CD4-positive, alpha-beta memory T cell (primary cell): Measurements from ENCODE around the gene PROX2. TPM values are rescaled to one million over a fixed set of nuclear protein-coding genes. Genes with fewer than 3 reads are reported as not detected.

ENCODE experiments used
- CTCF ChIA-PET: fragments of 350-600 bp; sonication (Branson Sonifier 250); formaldehyde crosslinking; loops from one replicate; lab custom pipeline; 2021; ENCODE audit warnings: inconsistent platforms; ENCODE audit not compliant: partially characterized antibody; lab: Charles Lee
- POLR2A ChIA-PET: fragments of 350-600 bp; sonication (Branson Sonifier 250); formaldehyde crosslinking; loops from one replicate; lab custom pipeline; 2021; ENCODE audit not compliant: partially characterized antibody; lab: Charles Lee
- DNase-seq, 5 donors: peaks; one replicate each; pipeline versions ENCODE4 v3.0.0 to v3.0.0-alpha.2; 2020 to 2022; ENCODE audit warnings: mixed read lengths in 1 of 5
- H3K27ac ChIP-seq: one replicate; pipeline ENCODE4 v1.7.0; 2013; ENCODE audit warnings: low read depth, low read length
- H3K27me3 ChIP-seq: 2 replicates; pipeline ENCODE4 v1.7.0; 2013; ENCODE audit warnings: mild to moderate bottlenecking, low read length, moderate library complexity; ENCODE audit not compliant: insufficient read depth
- H3K36me3 ChIP-seq: 2 replicates; pipeline ENCODE4 v1.7.0; 2013; ENCODE audit warnings: mild to moderate bottlenecking, low read length, moderate library complexity; ENCODE audit not compliant: insufficient read depth
- H3K4me1 ChIP-seq: 2 replicates; pipeline ENCODE4 v1.7.0; 2013; ENCODE audit warnings: mild to moderate bottlenecking, low read length, moderate library complexity; ENCODE audit not compliant: insufficient read depth
- H3K4me3 ChIP-seq, 2 donors: one replicate each; pipeline ENCODE4 v1.7.0; 2013; ENCODE audit warnings: low read length in 2 of 2, mild to moderate bottlenecking in 1 of 2
- H3K9me3 ChIP-seq, 2 donors: one replicate each; pipeline ENCODE4 v1.7.0; 2013; ENCODE audit warnings: low read length in 2 of 2, control low read depth in 1 of 2; ENCODE audit not compliant: control insufficient read depth in 1 of 2
- H3K27ac Mint-ChIP-seq, 7 donors: one replicate each; pipeline ENCODE4 v1.8.0; 2020 to 2021; ENCODE audit warnings: mixed read lengths in 7 of 7, mild to moderate bottlenecking in 6 of 7, inconsistent platforms in 3 of 7, moderate library complexity in 3 of 7
- H3K27me3 Mint-ChIP-seq, 2 donors: one replicate each; pipeline ENCODE4 v1.8.0; 2020 to 2021; ENCODE audit warnings: mixed read lengths in 2 of 2
- H3K36me3 Mint-ChIP-seq, 2 donors: one replicate each; pipeline ENCODE4 v1.8.0; 2020 to 2021; ENCODE audit warnings: mixed read lengths in 2 of 2, inconsistent platforms in 1 of 2, mild to moderate bottlenecking in 1 of 2
- H3K4me1 Mint-ChIP-seq, 4 donors: one replicate each; pipeline ENCODE4 v1.8.0; 2020 to 2021; ENCODE audit warnings: mixed read lengths in 4 of 4, mild to moderate bottlenecking in 1 of 4
- H3K4me3 Mint-ChIP-seq, 8 donors: one replicate each; pipeline ENCODE4 v1.8.0; 2020 to 2021; ENCODE audit warnings: mixed read lengths in 8 of 8, mild to moderate bottlenecking in 7 of 8, moderate library complexity in 6 of 8, inconsistent platforms in 3 of 8
- H3K9me3 Mint-ChIP-seq, 8 donors: one replicate each; pipeline ENCODE4 v1.8.0; 2020 to 2021; ENCODE audit warnings: mixed read lengths in 8 of 8, mild to moderate bottlenecking in 5 of 8, inconsistent platforms in 3 of 8, moderate library complexity in 1 of 8
- intact Hi-C: fragments of 100-400 bp; cut with micrococcal nuclease; formaldehyde crosslinking; loops from one replicate; pipeline ENCODE4 v1.15.1; 2023
- polyA plus RNA-seq, 2 donors: library from polyadenylated mRNA; unstranded; fragments of 300-500 nt; fragmentation: Illumina TruSeq; gene quantifications; one replicate each; pipeline ENCODE4 v1.2.3, GENCODE V29; 2021
- total RNA-seq, 2 experiments: library from RNA; stranded (reverse); gene quantifications; one replicate each; pipeline ENCODE4 v1.2.3, GENCODE V29; 2021

PROX2 gene
- total and polyA plus RNA-seq, 4 experiments from 2014 or later = 0.05 TPM; not detected in 3

- Mint-ChIP-seq H3K4me1 (peaks cover 49 to 75% (median 62%) of the 10 kb centered on the region in 4 donors), H3K9me3 (no peaks in the 10 kb centered on the region), H3K27ac (peak within 1 kb of the TSS; percentile 93 to 100 (median 100)), H3K27me3 (no peaks in the 10 kb centered on the region), H3K4me3 (peak within 1 kb of the TSS; percentile 96 to 100 (median 99)), H3K36me3 (peaks cover 3 to 40% of the 10 kb centered on the region in 2 donors)
- H3K36me3 ChIP-seq = peaks cover 6% of the 10 kb centered on the region
- ChIA-PET POLR2A (interaction anchor here (0.5 to 8.1 kb wide), 19 partner anchors 9 to 366 kb away, joined by 3 to 94 read pairs (median 5); partner anchors contain the start of genes EIF2B2, RPS6KL1 and YLPM1), CTCF (interaction anchor here (1.2 to 19.5 kb wide), 6 partner anchors 9 to 269 kb away, joined by 3 to 253 read pairs (median 7); partner anchors contain the start of gene LTBP2)
- H3K27ac ChIP-seq = peak within 1 kb of the TSS; percentile 87
- DNase-seq = peak; percentile 82 to 87 (median 83)
- H3K9me3 ChIP-seq = no peaks in the 10 kb centered on the region
- no peaks in the 10 kb centered on the region for H3K27me3 ChIP-seq
- peaks cover 53% of the 10 kb centered on the region for H3K4me1 ChIP-seq
- intact Hi-C loops = loop anchor here (1.0 to 5.0 kb wide), 3 partner anchors 15 to 121 kb away; partner anchors contain the start of genes EIF2B2 and YLPM1
- H3K4me3 ChIP-seq = peak within 1 kb of the TSS; percentile 44 to 98
Observed at GRCh38 chr14:74881431-74882102, 5.6 kb upstream of the PROX2 start, which contains the start of gene DLST. TSS of gene DLST (plus strand) at chr14:74881916. CDS start at chr14:74881954, 38 bp downstream.

GRCh38 chr14:74879427-74880182 lies 3.7 kb upstream of the PROX2 start:
- H3K9me3 Mint-ChIP-seq = no peaks in the 10 kb centered on the region
- POLR2A ChIA-PET = interaction anchor here (1.9 to 8.1 kb wide), 2 partner anchors 9 to 123 kb away, joined by 6 to 94 read pairs; partner anchors contain the start of gene EIF2B2
- H3K4me1 ChIP-seq = peaks cover 49% of the 10 kb centered on the region
- H3K9me3 ChIP-seq = no peaks in the 10 kb centered on the region
- H3K4me1 Mint-ChIP-seq = peaks cover 43 to 70% (median 56%) of the 10 kb centered on the region in 4 donors
- peak overlapping the region in 7 of 8 donors; percentile 1 to 71 (median 41) for H3K4me3 Mint-ChIP-seq
- intact Hi-C loops = loop anchor here (2.0 to 5.0 kb wide), 2 partner anchors 13 to 117 kb away; partner anchors contain the start of gene YLPM1
- H3K36me3 Mint-ChIP-seq = peaks cover 0 to 22% of the 10 kb centered on the region in 2 donors
- no peaks in the 10 kb centered on the region for H3K36me3 ChIP-seq
- peak overlapping the region; percentile 56 to 93 (median 77) for H3K27ac Mint-ChIP-seq
- no peaks in the 10 kb centered on the region for H3K27me3 ChIP-seq
- H3K27me3 Mint-ChIP-seq = no peaks in the 10 kb centered on the region
- no peak overlapping the region for H3K27ac ChIP-seq
- CTCF ChIA-PET = interaction anchor here (1.0 to 19.5 kb wide), 6 partner anchors 8 to 27 kb away, joined by 3 to 253 read pairs (median 14); no protein-coding TSS in a partner anchor
- no peak for DNase-seq
- H3K4me3 ChIP-seq = no peak overlapping the region

- Histone ChIP-seq H3K4me1 (peaks cover 17% of the 10 kb centered on the region), H3K36me3 (no peaks in the 10 kb centered on the region), H3K27ac (no peak overlapping the region), H3K9me3 (no peaks in the 10 kb centered on the region), H3K27me3 (no peaks in the 10 kb centered on the region), H3K4me3 (no peak overlapping the region)
- Mint-ChIP-seq H3K4me3 (peak overlapping the region in 5 of 8 donors; percentile 18 to 77 (median 52)), H3K9me3 (no peaks in the 10 kb centered on the region), H3K27me3 (no peaks in the 10 kb centered on the region), H3K27ac (peak overlapping the region in 4 of 7 donors; percentile 33 to 70 (median 60)), H3K4me1 (peaks cover 21 to 36% (median 29%) of the 10 kb centered on the region in 4 donors), H3K36me3 (no peaks in the 10 kb centered on the region)
- intact Hi-C loops = no loop called here
- ChIA-PET CTCF (interaction anchor here (1.0 to 19.5 kb wide), 3 partner anchors 7 to 31 kb away, joined by 3 to 253 read pairs (median 139); no protein-coding TSS in a partner anchor), POLR2A (interaction anchor here (0.6 to 8.8 kb wide), 3 partner anchors 8 to 36 kb away, joined by 3 to 94 read pairs (median 4); partner anchors contain the start of gene DLST)
- DNase-seq = no peak
Observed at GRCh38 chr14:74875204-74875603, 741 bp downstream of the PROX2 start.

- ChIA-PET CTCF (interaction anchor here (0.9 to 19.5 kb wide), 7 partner anchors 9 to 35 kb away, joined by 3 to 253 read pairs (median 6); no protein-coding TSS in a partner anchor), POLR2A (interaction anchor here (0.9 to 8.8 kb wide), 4 partner anchors 11 to 17 kb away, joined by 3 to 94 read pairs (median 5); partner anchors contain the start of gene DLST)
- Histone ChIP-seq H3K27ac (no peak overlapping the region), H3K4me3 (no peak overlapping the region), H3K36me3 (no peaks in the 10 kb centered on the region), H3K27me3 (no peaks in the 10 kb centered on the region), H3K4me1 (peaks cover 30% of the 10 kb centered on the region), H3K9me3 (no peaks in the 10 kb centered on the region)
- intact Hi-C loops = no loop called here
- Mint-ChIP-seq H3K4me1 (peaks cover 23 to 39% (median 30%) of the 10 kb centered on the region in 4 donors), H3K9me3 (no peaks in the 10 kb centered on the region), H3K36me3 (no peaks in the 10 kb centered on the region), H3K4me3 (no peak overlapping the region), H3K27ac (peak overlapping the region in 1 of 7 donors; percentile 57), H3K27me3 (no peaks in the 10 kb centered on the region)
- DNase-seq = no peak
Observed at GRCh38 chr14:74871819-74872218, 4.1 kb downstream of the PROX2 start.

GRCh38 chr14:74868739-74869138 lies 7.2 kb downstream of the PROX2 start:
- ChIA-PET POLR2A (interaction anchor here (1.4 to 8.8 kb wide), 3 partner anchors 8 to 106 kb away, joined by 6 to 94 read pairs (median 9); partner anchors contain the start of genes DLST, PROX2 and YLPM1), CTCF (interaction anchor here (1.5 to 19.5 kb wide), 6 partner anchors 7 to 40 kb away, joined by 3 to 253 read pairs (median 12); partner anchors contain the start of gene PROX2)
- Histone ChIP-seq H3K36me3 (no peaks in the 10 kb centered on the region), H3K27me3 (no peaks in the 10 kb centered on the region), H3K9me3 (no peaks in the 10 kb centered on the region), H3K27ac (no peak overlapping the region), H3K4me1 (peaks cover 16% of the 10 kb centered on the region), H3K4me3 (no peak overlapping the region)
- Mint-ChIP-seq H3K27me3 (no peaks in the 10 kb centered on the region), H3K27ac (no peak overlapping the region), H3K36me3 (no peaks in the 10 kb centered on the region), H3K4me3 (no peak overlapping the region), H3K4me1 (peaks cover 19 to 28% (median 23%) of the 10 kb centered on the region in 4 donors), H3K9me3 (no peaks in the 10 kb centered on the region)
- intact Hi-C loops = no loop called here
- no peak for DNase-seq

GRCh38 chr14:74867673-74868072 lies 8.3 kb downstream of the PROX2 start:
- DNase-seq = peak; percentile 41 to 66 (median 47)
- CTCF ChIA-PET = interaction anchor here (0.8 to 19.5 kb wide), 9 partner anchors 8 to 221 kb away, joined by 3 to 253 read pairs (median 4); partner anchors contain the start of gene PROX2

More at GRCh38 chr14:74867673-74868072, 8.3 kb downstream of the PROX2 start:
- POLR2A ChIA-PET = interaction anchor here (0.6 to 8.8 kb wide), 7 partner anchors 9 to 137 kb away, joined by 3 to 94 read pairs (median 4); partner anchors contain the start of genes DLST, PROX2 and YLPM1
- Mint-ChIP-seq H3K4me1 (peaks cover 18 to 25% (median 21%) of the 10 kb centered on the region in 4 donors), H3K27ac (peak overlapping the region; percentile 28 to 88 (median 59)), H3K9me3 (no peaks in the 10 kb centered on the region), H3K27me3 (no peaks in the 10 kb centered on the region), H3K36me3 (no peaks in the 10 kb centered on the region), H3K4me3 (peak overlapping the region in 7 of 8 donors; percentile 21 to 77 (median 56))
- H3K9me3 ChIP-seq = no peaks in the 10 kb centered on the region
- H3K36me3 ChIP-seq = no peaks in the 10 kb centered on the region
- intact Hi-C loops = loop anchor here (2.0 kb wide), 1 partner anchor 13 kb away; the partner anchor contains the start of gene DLST
- H3K4me3 ChIP-seq = no peak overlapping the region
- H3K27me3 ChIP-seq = no peaks in the 10 kb centered on the region
- H3K27ac ChIP-seq = no peak overlapping the region
- H3K4me1 ChIP-seq = peaks cover 16% of the 10 kb centered on the region
